Mononuclear cell (primary cell): ENCODE results near the gene IQGAP1. TPM values are rescaled to one million over a fixed set of nuclear protein-coding genes. Genes with fewer than 3 reads are reported as not detected.
"Not testable (repeated sequence)": the region's sequence is repeated elsewhere in the genome, so short reads cannot be mapped to it uniquely, and the experiment has no call there.

Experiments used
- H3K27me3 ChIP-seq: 2 replicates; pipeline ENCODE4 v1.6.0; 2011; ENCODE audit warnings: low read length, control low read depth; ENCODE audit not compliant: insufficient read depth
- H3K4me1 ChIP-seq: 2 replicates; pipeline ENCODE4 v1.5.1; 2011; ENCODE audit warnings: mild to moderate bottlenecking, low read length, control low read depth; ENCODE audit not compliant: insufficient read depth
- H3K4me3 ChIP-seq: 2 replicates; pipeline ENCODE4 v1.5.1; 2011; ENCODE audit warnings: mild to moderate bottlenecking, low read length, moderate library complexity
- H3K9me3 ChIP-seq: 2 replicates; pipeline ENCODE4 v1.5.1; 2011; ENCODE audit warnings: low read depth, mild to moderate bottlenecking, control low read depth, low read length
- total RNA-seq: library from RNA; depleted of rRNA; stranded (reverse); fragments of >200 nt; gene quantifications from one replicate; pipeline ENCODE4 v1.2.3, GENCODE V29; 2012

IQGAP1 gene
- total RNA-seq, 1 donor, result 116 TPM

- no peaks in the 10 kb centered on the region for H3K4me1 ChIP-seq
Observed at GRCh38 chr15:90493647-90494046, 105.6 kb downstream of the IQGAP1 start.

GRCh38 chr15:90495067-90495466, 107.0 kb downstream of the IQGAP1 start:
- H3K4me3 ChIP-seq, result no peak overlapping the region
- H3K4me1 ChIP-seq, result no peaks in the 10 kb centered on the region
- no peaks in the 10 kb centered on the region for H3K27me3 ChIP-seq
- H3K9me3 ChIP-seq, result no peaks in the 10 kb centered on the region

More at GRCh38 chr15:90493647-90494046, 105.6 kb downstream of the IQGAP1 start:
- Histone ChIP-seq H3K27me3 (no peaks in the 10 kb centered on the region), H3K4me3 (no peak overlapping the region), H3K9me3 (no peaks in the 10 kb centered on the region)

GRCh38 chr15:90496791-90497190, 108.7 kb downstream of the IQGAP1 start:
- no peaks in the 10 kb centered on the region for H3K4me1 ChIP-seq
- H3K9me3 ChIP-seq, result no peaks in the 10 kb centered on the region
- H3K4me3 ChIP-seq, result no peak overlapping the region
- no peaks in the 10 kb centered on the region for H3K27me3 ChIP-seq

DNA sequence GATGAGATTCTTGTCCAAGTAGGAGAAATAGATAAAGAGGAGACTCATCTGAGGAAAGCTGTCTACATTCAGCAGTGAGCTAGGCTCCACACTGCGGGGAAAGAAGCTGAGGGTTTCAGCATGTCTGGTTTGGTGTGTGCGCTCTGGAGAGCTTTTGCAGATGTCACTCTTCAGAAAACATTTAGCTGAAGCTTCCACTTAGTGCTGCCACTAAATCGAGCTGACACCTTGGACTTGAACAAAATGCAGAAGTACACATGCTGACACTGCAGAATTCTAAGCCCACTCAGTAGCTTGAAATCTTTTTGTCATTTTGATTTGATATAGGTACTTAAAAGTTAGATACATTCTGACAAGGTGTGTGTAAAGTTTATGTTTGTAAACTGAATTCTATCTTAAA, 109.3 kb downstream of the IQGAP1 start:
- no peak overlapping the region for H3K4me3 ChIP-seq
- no peaks in the 10 kb centered on the region for H3K27me3 ChIP-seq
- H3K4me1 ChIP-seq, result no peaks in the 10 kb centered on the region
- no peaks in the 10 kb centered on the region for H3K9me3 ChIP-seq

DNA sequence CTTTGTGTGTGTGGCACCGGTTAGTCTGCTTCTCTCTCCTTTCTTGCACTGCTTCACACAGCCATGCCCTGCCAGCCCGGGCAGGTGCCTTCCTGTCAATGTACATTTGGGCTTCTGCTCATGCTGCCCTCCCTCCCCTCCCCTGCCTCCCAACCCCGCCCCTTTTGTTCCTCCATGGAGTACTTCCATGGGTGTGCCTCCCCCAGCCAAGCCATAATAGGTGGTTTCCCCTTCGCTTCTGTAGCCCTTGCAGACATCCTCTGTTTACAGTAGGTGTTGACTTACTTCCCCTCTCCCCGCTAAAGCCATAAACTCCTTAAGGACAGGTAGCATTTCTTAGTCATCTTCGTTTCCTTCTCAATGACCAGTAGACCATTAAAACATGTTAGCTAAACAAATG, 109.9 kb downstream of the IQGAP1 start:
- no peaks in the 10 kb centered on the region for H3K4me1 ChIP-seq
- no peaks in the 10 kb centered on the region for H3K9me3 ChIP-seq
- no peaks in the 10 kb centered on the region for H3K27me3 ChIP-seq
- no peak overlapping the region for H3K4me3 ChIP-seq

DNA sequence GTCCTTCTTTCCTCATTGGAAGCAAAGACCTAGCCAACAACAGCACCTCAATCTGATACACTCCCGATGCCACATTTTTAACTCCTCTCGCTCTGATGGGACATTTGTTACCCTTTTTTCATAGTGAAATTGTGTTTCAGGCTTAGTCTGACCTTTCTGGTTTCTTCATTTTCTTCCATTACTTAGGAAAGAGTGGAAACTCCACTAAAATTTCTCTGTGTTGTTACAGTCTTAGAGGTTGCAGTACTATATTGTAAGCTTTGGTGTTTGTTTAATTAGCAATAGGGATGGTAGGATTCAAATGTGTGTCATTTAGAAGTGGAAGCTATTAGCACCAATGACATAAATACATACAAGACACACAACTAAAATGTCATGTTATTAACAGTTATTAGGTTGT, 112.1 kb downstream of the IQGAP1 start:
- no peaks in the 10 kb centered on the region for H3K4me1 ChIP-seq
- no peaks in the 10 kb centered on the region for H3K9me3 ChIP-seq
- H3K27me3 ChIP-seq, result no peaks in the 10 kb centered on the region
- no peak overlapping the region for H3K4me3 ChIP-seq

DNA sequence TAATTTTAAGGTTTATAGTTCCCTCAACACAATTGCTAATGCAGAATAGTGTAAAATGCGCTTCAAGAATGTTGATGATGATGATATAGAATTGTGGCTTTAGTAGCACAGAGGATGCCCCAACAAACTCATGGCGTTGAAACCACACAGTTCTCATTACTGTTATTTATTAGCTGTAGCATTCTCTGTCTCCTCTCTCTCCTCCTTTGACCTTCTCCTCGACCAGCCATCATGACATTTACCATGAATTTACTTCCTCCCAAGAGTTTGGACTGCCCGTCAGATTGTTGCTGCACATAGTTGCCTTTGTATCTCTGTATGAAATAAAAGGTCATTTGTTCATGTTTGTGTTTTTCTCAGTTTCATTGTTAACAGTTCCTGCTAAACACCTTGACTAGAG, 113.9 kb downstream of the IQGAP1 start:
- Histone ChIP-seq H3K9me3 (no peaks in the 10 kb centered on the region), H3K4me1 (no peaks in the 10 kb centered on the region), H3K4me3 (no peak overlapping the region), H3K27me3 (no peaks in the 10 kb centered on the region)

DNA sequence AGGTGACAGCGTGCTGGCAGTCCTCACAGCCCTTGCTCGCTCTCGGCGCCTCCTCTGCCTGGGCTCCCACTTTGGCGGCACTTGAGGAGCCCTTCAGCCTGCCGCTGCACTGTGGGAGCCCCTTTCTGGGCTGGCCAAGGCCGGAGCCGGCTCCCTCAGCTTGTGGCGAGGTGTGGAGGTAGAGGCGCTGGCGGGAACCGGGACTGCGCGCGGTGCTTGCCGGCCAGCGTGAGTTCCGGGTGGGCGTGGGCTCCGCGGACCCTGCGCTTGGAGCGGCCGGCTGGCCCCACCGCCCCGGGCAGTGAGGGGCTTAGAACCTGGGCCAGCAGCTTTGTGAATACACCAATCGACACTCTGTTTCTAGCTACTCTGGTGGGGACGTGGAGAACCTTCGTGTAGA, 122.7 kb downstream of the IQGAP1 start:
- H3K4me1 ChIP-seq, H3K27me3 ChIP-seq, H3K4me3 ChIP-seq, H3K9me3 ChIP-seq: not testable (repeated sequence)

DNA sequence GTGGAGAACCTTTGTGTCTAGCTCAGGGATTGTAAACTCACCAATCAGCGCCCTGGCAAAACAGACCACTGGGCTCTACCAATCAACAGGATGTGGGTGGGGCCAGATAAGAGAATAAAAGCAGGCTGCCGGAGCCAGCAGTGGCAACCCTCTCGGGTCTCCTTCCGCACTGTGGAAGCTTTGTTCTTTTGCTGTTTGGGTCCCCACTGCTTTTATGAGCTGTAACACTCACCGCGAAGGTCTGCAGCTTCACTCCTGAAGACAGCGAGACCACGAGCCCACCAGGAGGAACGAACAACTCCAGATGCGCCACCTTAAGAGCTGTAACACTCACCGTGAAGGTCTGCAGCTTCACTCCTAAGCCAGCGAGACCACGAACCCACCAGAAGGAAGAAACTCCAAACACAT, 123.2 kb downstream of the IQGAP1 start:
- peaks cover 14% of the 10 kb centered on the region for H3K4me1 ChIP-seq
- H3K4me3 ChIP-seq, H3K9me3 ChIP-seq, H3K27me3 ChIP-seq: not testable (repeated sequence)

GRCh38 chr15:90512276-90512675, 124.2 kb downstream of the IQGAP1 start:
- H3K4me1 ChIP-seq, result peaks cover 15% of the 10 kb centered on the region
- no peak overlapping the region for H3K4me3 ChIP-seq
- H3K27me3 ChIP-seq, result no peaks in the 10 kb centered on the region
- no peaks in the 10 kb centered on the region for H3K9me3 ChIP-seq

GRCh38 chr15:90512981-90513380, 124.9 kb downstream of the IQGAP1 start:
- Histone ChIP-seq H3K27me3 (no peaks in the 10 kb centered on the region), H3K4me1 (peaks cover 15% of the 10 kb centered on the region), H3K4me3 (no peak overlapping the region), H3K9me3 (no peaks in the 10 kb centered on the region)

DNA sequence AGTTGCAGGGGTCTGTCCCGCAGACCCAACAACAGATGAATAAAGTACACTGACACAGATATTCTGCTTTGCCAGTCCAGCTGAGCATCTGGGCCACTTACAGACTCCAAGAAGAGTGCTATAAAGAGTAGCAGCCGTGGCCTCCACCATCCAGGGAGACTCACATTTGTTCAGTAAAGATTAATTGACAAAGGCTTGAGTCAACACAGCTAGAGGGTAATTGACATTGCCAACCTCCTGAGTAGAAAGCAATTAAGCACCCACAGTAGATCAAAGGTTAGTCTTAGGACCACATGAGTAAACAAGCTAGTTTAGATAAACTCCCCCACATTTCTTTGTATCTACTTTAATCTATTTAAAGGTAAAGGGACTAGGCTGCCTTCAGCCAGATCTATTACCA, 125.4 kb downstream of the IQGAP1 start:
- H3K9me3 ChIP-seq, result no peaks in the 10 kb centered on the region
- no peaks in the 10 kb centered on the region for H3K27me3 ChIP-seq
- H3K4me1 ChIP-seq, result peaks cover 15% of the 10 kb centered on the region
- H3K4me3 ChIP-seq, result no peak overlapping the region

- H3K4me1 ChIP-seq, result peaks cover 15% of the 10 kb centered on the region
- not testable (repeated sequence) for H3K4me3 ChIP-seq, H3K27me3 ChIP-seq, H3K9me3 ChIP-seq
Observed at GRCh38 chr15:90513893-90514292, 125.9 kb downstream of the IQGAP1 start.

DNA sequence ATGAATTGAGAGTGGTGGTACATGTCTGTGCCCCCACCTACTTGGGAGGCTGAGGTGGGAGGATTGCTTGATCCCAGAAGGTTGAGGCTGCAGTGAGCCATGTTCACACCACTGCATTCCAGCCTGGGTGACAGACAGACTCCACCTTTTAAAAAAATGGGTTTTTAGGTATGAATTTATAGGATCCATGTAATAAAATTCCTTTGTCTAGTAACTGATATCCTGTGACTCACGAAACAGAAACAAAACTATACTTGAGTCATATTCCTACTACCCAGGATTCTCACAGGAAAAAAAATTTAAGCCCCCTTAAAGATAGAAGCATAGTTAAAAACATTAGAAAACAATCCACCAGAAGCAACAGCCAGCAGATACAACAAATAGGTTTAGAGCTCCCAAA, 131.6 kb downstream of the IQGAP1 start:
- no peaks in the 10 kb centered on the region for H3K9me3 ChIP-seq
- H3K4me1 ChIP-seq, result peaks cover 5% of the 10 kb centered on the region
- no peaks in the 10 kb centered on the region for H3K27me3 ChIP-seq
- H3K4me3 ChIP-seq, result no peak overlapping the region

- Histone ChIP-seq H3K9me3 (no peaks in the 10 kb centered on the region), H3K4me3 (no peak overlapping the region), H3K4me1 (peaks cover 5% of the 10 kb centered on the region), H3K27me3 (no peaks in the 10 kb centered on the region)
Observed at GRCh38 chr15:90520365-90520764, 132.3 kb downstream of the IQGAP1 start.

DNA sequence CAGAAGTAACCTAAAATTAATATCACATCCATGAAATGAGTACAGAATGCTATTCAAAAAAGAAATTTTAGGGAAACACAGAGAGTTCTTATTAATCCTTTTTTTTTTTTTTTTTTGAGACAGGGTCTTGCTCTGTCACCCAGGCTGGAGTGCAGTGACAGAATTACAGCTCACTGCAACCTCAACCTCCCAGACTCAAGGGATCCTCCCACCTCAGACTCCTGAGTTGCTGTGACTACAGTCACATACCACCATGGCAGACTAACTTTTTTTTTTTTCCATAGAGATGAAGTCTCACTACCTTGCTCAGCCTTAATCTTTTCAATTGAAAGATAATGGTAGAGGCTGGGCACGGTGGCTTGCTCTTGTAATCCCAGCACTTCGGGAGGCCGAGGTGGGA, 135.3 kb downstream of the IQGAP1 start:
- H3K4me1 ChIP-seq, result no peaks in the 10 kb centered on the region
- H3K9me3 ChIP-seq, result no peaks in the 10 kb centered on the region
- no peaks in the 10 kb centered on the region for H3K27me3 ChIP-seq
- no peak overlapping the region for H3K4me3 ChIP-seq
